Caco-2 (cell line): ENCODE measurements around the gene TMEM191C. TPM values are rescaled to one million over a fixed set of nuclear protein-coding genes. Genes with fewer than 3 reads are reported as not detected.

Experiments used
- BruUV-seq: library from RNA; stranded (reverse); fragments of 400-500 nt; replicated peaks from 2 replicates; lab custom pipeline; 2021; lab: Mats Ljungman, UMichigan
- CTCF ChIA-PET: fragments of 300-600 bp; sonication (Branson Sonifier 250); formaldehyde crosslinking; loops from one replicate; lab custom pipeline; 2022; ENCODE audit warnings: antibody characterized with exemption; lab: Charles Lee
- POLR2A ChIA-PET: fragments of 300-600 bp; sonication (Branson Sonifier 250); formaldehyde crosslinking; loops from one replicate; lab custom pipeline; 2022; ENCODE audit warnings: antibody characterized with exemption; lab: Charles Lee
- DNase-seq, 2 experiments: peaks; one replicate each; pipeline versions ENCODE4 v3.0.0 to v3.0.0-alpha.2; 2020 to 2022
- H3K27me3 ChIP-seq: replicated peaks from 2 replicates; pipeline ENCODE4 v1.6.0; 2011; ENCODE audit warnings: low read length; ENCODE audit not compliant: control insufficient read depth, insufficient read depth
- H3K36me3 ChIP-seq: 2 replicates; pipeline ENCODE4 v1.5.1; 2011; ENCODE audit warnings: low read length; ENCODE audit not compliant: control insufficient read depth, insufficient read depth
- H3K4me1 ChIP-seq: fragments of 250-450 bp; sonication (Bioruptor Pico); 2 replicates; pipeline ENCODE4 v1.5.1; 2020; ENCODE audit warnings: mild to moderate bottlenecking
- H3K4me3 ChIP-seq: 2 replicates; pipeline ENCODE4 v1.5.1; 2011; ENCODE audit warnings: low read depth, mild to moderate bottlenecking, control low read depth, low read length
- H3K9me3 ChIP-seq: fragments of 250-450 bp; sonication (Bioruptor Pico); 2 replicates; pipeline ENCODE4 v1.5.1; 2020; ENCODE audit warnings: mild to moderate bottlenecking, moderate library complexity
- H3K27ac Mint-ChIP-seq: one replicate; pipeline ENCODE4 v1.8.0; 2022; ENCODE audit warnings: mixed read lengths; ENCODE audit not compliant: unreplicated experiment
- H3K27me3 Mint-ChIP-seq: one replicate; pipeline ENCODE4 v1.8.0; 2022; ENCODE audit warnings: mixed read lengths; ENCODE audit not compliant: insufficient read depth, unreplicated experiment
- H3K36me3 Mint-ChIP-seq: one replicate; pipeline ENCODE4 v1.8.0; 2022; ENCODE audit warnings: mild to moderate bottlenecking, mixed read lengths; ENCODE audit not compliant: insufficient read depth, unreplicated experiment
- H3K4me1 Mint-ChIP-seq: one replicate; pipeline ENCODE4 v1.8.0; 2022; ENCODE audit warnings: low read depth, mixed read lengths; ENCODE audit not compliant: unreplicated experiment
- H3K4me3 Mint-ChIP-seq: one replicate; pipeline ENCODE4 v1.8.0; 2022; ENCODE audit warnings: mild to moderate bottlenecking, moderate library complexity, mixed read lengths; ENCODE audit not compliant: unreplicated experiment
- H3K9me3 Mint-ChIP-seq: one replicate; pipeline ENCODE4 v1.8.0; 2022; ENCODE audit warnings: mixed read lengths; ENCODE audit not compliant: unreplicated experiment
- intact Hi-C: fragments of 100-400 bp; cut with micrococcal nuclease; formaldehyde crosslinking; loops from one replicate; pipeline ENCODE4 v1.10.0; 2022; ENCODE audit not compliant: unreplicated experiment
- total RNA-seq: library from RNA; stranded (reverse); gene quantifications from 2 replicates; pipeline ENCODE4 v1.2.3, GENCODE V29; 2022
- TF ChIP-seq, protein P1 (sequence below), 2 experiments: fragments of 200-600 bp in 1 of 2; IDR thresholded peaks; 1 replicate in 1 of 2; 2 replicates in 1 of 2; pipeline versions ENCODE4 v1.5.1 to v1.8.0; 2011 to 2022; ENCODE audit warnings: antibody characterized with exemption in 1 of 2, control low read depth in 1 of 2, inconsistent platforms in 1 of 2, low read depth in 1 of 2, low read length in 1 of 2, mild to moderate bottlenecking in 1 of 2, moderate library complexity in 1 of 2; ENCODE audit not compliant: insufficient read depth in 1 of 2, severe bottlenecking in 1 of 2, unreplicated experiment in 1 of 2

TMEM191C gene
- total RNA-seq, 1 experiment from 2014 or later = 8.5 TPM

DNA sequence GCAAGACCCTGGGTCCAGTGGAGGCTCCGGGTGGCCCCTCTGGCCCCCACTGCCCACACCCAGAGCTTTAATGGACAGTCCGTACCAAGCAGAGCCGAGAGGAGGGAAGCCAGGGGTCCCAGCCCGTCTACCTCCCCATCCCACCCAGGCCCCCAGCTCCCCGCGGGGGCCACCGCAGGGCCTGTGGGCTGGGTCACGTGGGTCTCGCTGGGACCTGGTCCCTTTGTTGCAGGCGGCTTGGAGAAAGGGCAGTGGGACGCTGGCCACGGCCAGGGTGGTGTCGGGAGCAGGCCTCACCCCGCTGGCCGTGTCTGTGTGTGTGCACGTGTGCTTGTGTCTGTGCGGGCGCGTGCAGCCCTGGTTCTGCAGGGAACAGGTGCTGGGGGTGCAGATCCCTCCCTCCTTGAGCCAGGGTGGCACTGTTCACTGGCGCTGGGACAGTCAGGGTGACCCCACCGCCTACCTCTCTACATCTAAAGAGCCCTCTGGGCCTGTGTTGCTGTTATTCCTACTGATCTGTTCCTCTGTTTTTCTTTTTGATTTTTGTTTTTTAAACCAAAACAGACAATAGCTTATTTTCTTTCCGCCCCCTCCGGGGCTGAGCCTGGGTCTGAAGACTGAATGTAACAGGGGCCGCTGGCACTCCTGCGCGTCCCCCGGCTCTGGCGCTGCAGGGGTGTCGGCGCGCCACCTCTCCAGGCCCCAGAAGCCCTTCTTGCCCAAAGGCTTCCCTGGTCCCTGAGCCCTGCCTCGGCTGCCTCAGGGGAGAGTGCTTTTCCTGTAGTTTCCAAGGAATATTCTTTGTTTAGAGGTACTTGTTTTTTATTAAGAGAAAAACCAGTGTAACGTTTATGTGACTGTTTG, 20.1 kb upstream of the TMEM191C start:
- Histone ChIP-seq H3K4me3 (no peak overlapping the region), H3K27me3 (no peaks in the 10 kb centered on the region), H3K9me3 (no peaks in the 10 kb centered on the region), H3K4me1 (peaks cover 6% of the 10 kb centered on the region; the same call in 1 of the 2 replicates), H3K36me3 (peaks cover 3% of the 10 kb centered on the region)
- DNase-seq = peak in 1 of 2 experiments; percentile 1
- Mint-ChIP-seq H3K27me3 (no peaks in the 10 kb centered on the region), H3K4me1 (no peaks in the 10 kb centered on the region), H3K4me3 (no peak overlapping the region), H3K9me3 (no peaks in the 10 kb centered on the region), H3K36me3 (peaks cover 64% of the 10 kb centered on the region), H3K27ac (no peak overlapping the region)
- no TSS peak for BruUV-seq
- intact Hi-C loops = no loop called here
- POLR2A ChIA-PET = no interaction called here
- CTCF ChIA-PET = no interaction called here
- TF ChIP-seq, protein P1, sequence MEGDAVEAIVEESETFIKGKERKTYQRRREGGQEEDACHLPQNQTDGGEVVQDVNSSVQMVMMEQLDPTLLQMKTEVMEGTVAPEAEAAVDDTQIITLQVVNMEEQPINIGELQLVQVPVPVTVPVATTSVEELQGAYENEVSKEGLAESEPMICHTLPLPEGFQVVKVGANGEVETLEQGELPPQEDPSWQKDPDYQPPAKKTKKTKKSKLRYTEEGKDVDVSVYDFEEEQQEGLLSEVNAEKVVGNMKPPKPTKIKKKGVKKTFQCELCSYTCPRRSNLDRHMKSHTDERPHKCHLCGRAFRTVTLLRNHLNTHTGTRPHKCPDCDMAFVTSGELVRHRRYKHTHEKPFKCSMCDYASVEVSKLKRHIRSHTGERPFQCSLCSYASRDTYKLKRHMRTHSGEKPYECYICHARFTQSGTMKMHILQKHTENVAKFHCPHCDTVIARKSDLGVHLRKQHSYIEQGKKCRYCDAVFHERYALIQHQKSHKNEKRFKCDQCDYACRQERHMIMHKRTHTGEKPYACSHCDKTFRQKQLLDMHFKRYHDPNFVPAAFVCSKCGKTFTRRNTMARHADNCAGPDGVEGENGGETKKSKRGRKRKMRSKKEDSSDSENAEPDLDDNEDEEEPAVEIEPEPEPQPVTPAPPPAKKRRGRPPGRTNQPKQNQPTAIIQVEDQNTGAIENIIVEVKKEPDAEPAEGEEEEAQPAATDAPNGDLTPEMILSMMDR (IDR thresholded peaks at IDR 0.05; ENCODE audit: insufficient read depth in 1 of 2, low read depth in 1 of 2, low read length in 1 of 2, severe bottlenecking in 1 of 2, unreplicated experiment in 1 of 2) = no peak

DNA sequence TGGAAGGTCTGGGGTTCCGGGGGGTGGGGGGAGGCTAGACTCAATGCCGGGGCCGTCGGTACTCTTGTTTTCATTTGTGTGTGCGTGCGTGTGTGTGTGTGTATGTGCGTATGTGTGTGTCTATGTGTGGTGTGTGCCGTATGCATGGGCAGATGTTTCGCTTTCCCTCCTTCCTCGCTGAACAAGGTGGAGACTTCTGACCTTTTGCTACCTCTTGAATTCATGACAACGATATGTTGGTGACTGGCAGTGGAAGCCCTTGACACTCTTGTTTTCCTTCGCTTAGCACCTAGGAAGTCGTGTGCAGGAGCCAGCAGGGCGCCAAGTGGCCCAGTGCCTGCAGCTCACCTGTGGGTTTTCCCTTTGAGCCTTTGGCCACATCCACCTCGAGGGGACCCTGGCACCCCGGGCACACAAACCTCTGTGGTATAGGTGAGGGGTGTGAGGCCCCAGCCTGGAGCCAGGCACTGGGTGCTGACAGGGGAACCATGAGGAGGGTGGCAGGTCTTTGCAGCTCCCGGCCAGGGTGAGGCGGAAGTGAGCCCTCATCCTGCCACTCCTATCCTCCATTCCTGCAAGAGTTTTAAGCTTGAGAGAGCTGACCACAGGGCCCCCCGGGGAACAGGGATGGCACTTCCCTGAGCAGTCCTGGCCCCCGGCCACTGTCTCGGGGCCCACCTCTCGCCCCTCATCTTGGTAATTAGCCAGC, 19.3 kb upstream of the TMEM191C start:
- Mint-ChIP-seq H3K27me3 (no peaks in the 10 kb centered on the region), H3K4me3 (no peak overlapping the region), H3K36me3 (peaks cover 72% of the 10 kb centered on the region), H3K4me1 (no peaks in the 10 kb centered on the region), H3K27ac (peak overlapping the region; percentile 39), H3K9me3 (no peaks in the 10 kb centered on the region)
- Histone ChIP-seq H3K36me3 (peaks cover 3% of the 10 kb centered on the region), H3K4me3 (no peak overlapping the region), H3K4me1 (peaks cover 6% of the 10 kb centered on the region; the same call in 1 of the 2 replicates), H3K27me3 (no peaks in the 10 kb centered on the region), H3K9me3 (no peaks in the 10 kb centered on the region)
- TF ChIP-seq, protein P1 (IDR thresholded peaks at IDR 0.05; ENCODE audit: insufficient read depth in 1 of 2, low read depth in 1 of 2, low read length in 1 of 2, severe bottlenecking in 1 of 2, unreplicated experiment in 1 of 2) = no peak
- CTCF ChIA-PET = interaction anchor here (0.6 to 1.5 kb wide), 2 partner anchors 9 to 195 kb away, joined by 3 to 5 read pairs; no protein-coding TSS in a partner anchor
- peak in 1 of 2 experiments; percentile 12 for DNase-seq
- intact Hi-C loops = no loop called here
- BruUV-seq = no TSS peak
- POLR2A ChIA-PET = no interaction called here
